GM18520 (cell line): ENCODE data around the gene BBX.

Experiments
- ATAC-seq: cut with Tn5 transposase; IDR thresholded peaks from one replicate; pipeline ENCODE4 v1.9.1; 2021; ENCODE audit not compliant: unreplicated experiment

Gene BBX

DNA sequence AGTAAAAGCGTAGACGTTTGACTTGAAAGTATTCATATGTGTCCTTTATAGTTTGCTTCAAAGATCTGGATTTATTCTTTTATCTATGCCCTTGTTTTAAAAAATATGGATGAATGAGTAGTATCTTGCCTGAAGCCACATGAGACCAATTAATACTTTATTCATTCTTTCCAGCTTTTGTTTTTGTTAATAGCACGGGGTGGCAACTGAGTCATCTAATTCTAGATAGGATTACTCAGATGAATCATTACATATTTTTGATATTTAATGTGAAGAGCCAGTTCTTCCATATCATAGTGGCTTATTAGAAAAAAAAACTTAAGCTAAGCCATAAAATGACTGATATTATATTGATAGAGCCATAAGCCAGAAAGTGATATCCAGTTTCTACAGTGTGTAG, 121.9 kb downstream of the BBX start:
- no peak for ATAC-seq

DNA sequence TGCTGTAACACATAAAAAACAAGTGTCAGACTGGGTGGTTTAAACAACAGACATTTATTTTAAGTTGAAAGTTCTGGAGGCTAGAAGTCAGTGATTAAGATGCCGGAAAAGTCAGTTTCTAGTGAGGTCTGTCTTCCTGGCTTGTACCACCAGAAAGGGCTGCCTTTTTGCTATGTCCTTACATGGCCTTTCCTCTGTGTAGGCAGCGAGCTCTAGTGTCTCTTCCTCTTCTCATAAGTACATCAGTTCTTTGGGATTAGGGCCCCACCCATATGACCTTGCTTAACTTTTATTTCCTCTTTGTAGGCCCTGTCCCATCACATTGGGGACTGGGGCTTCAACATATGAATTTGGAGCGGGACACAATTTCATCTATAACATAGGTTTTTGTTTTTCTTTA, 128.0 kb downstream of the BBX start:
- ATAC-seq = no peak

DNA sequence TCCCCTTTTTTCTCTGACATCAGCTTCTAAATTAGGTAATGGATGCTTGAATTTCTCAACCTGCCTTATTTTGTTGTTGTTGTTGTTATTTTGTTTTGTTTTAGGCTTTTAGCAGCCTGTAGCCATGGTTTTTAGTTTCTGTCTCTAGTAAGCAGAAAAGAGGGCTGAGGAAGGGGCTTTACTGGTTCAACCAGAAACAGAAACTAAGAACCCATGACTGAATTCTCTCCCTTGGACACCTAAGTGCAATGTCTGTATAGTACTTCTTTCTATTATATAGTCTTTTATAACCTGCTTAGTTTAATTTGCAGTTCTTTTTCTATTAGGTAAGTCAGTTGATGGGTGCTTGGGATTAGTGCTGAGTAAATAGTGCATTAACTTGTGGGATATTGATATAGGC, 129.0 kb downstream of the BBX start:
- ATAC-seq = peak; percentile 74

- no peak for ATAC-seq
Measured at GRCh38 chr3:107654218-107654617, 131.5 kb downstream of the BBX start.

- no peak for ATAC-seq
Measured at GRCh38 chr3:107657971-107658370, 135.2 kb downstream of the BBX start.

DNA sequence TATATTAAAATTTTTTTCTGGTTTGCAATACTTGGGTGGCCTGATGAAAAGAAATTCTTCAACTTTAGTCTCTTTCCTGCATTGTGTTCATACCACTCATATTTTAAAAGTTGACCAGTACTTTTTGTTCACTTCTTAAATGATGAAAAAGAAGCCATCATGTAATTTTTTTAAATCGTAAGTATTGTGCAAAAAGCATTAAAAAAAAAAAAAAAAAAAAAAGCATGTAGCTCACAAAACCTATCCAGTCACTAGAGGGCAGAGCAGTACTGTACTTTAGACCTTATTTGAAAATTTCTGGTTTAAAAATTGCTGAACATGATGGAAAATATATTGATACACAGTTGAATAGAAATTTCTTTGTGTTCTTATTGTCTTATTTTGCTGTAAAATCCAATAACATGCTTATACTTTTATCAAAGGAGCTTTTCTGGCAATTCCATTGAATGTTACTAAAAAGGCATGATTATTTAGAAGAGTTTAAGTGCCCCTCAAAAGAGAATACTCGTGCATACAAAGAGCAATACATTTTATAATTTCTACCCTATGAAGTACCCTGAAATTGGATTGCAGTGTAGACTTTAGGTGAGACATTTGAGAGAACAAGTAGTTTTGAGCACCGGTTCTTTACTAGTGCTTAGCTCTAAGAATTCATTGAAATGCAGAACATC, 137.7 kb downstream of the BBX start:
- ATAC-seq = no peak

DNA sequence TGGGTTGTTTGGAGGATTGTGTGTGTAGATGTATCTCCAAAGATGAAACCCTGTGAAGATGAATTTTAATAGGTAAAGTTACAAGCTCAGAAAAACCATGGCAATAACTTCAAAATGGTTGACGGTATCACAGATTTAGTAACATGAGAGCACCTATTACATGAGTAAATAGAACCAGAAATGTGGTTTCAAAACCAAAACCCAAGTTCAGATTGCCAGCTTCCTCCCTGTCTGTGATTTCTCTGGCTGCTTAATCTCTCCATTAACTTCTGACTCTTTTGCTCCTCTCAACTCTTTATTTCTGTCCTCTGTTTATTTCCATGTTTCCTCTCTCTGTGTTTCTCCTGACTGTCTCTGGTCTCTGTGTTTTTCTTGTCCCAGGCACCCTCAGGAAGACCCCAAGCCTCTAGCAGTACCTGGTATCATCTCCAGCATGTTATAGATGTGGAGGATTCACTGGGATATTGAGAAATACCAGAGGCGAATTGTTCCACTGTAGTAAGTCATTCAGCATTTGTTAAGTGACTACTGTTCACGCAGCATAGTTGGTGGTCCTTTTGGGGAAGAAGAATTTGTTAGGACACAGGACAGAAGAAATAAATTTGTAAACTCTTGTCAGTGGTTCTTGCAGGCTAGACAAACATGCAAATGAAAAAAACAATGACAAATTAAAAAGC, 138.8 kb downstream of the BBX start:
- no peak for ATAC-seq

- ATAC-seq = no peak
Measured at GRCh38 chr3:107662124-107662507, 139.4 kb downstream of the BBX start.

DNA sequence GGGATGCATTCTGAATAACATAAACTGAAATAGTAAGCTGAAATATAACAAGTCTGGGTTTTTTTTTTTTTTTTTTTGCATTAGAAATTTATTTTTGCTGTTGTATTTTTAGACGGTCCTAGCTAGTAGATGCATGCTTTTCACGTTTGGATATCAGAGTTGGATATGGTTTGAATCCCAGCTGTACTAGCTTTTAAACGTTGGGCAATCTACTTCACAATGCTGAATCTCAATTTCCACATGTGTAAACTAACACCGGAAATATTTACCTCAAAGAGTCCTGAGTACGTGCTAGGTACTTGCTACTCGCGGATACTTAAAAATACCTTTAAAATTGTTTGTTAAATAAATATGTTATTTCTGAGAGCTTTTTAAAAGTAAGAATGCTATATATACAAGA, 139.8 kb downstream of the BBX start:
- ATAC-seq = no peak

GRCh38 chr3:107663266-107663665, 140.5 kb downstream of the BBX start:
- ATAC-seq = no peak

GRCh38 chr3:107664614-107665013, 141.9 kb downstream of the BBX start:
- no peak for ATAC-seq

DNA sequence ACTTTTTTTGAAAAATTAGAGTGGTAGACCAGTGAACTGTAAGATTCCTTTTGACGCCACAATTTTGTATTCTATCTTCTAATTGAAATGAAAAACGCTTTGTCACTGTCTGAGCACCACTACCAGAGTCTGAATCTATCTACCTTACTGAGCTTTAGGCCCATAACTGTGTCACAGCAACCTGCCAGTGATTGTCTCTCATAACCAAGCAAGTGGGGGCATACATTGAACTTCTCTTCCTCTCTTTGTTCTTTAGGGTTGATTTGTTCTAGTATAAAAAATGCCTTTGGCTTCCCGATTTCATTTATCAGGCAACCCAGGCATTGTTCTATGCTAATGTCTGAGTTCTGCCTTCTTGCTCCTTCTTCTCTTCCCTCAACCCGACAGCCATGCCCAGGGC, 142.6 kb downstream of the BBX start:
- ATAC-seq = no peak

GRCh38 chr3:107666853-107667252, 144.1 kb downstream of the BBX start:
- ATAC-seq = no peak

GRCh38 chr3:107668416-107668815, 145.7 kb downstream of the BBX start:
- ATAC-seq = no peak

- ATAC-seq = no peak
Measured at GRCh38 chr3:107668963-107669362, 146.2 kb downstream of the BBX start.

- ATAC-seq = no peak
Measured at GRCh38 chr3:107669669-107670068, 146.9 kb downstream of the BBX start.

GRCh38 chr3:107670986-107671385, 148.2 kb downstream of the BBX start:
- ATAC-seq = no peak

DNA sequence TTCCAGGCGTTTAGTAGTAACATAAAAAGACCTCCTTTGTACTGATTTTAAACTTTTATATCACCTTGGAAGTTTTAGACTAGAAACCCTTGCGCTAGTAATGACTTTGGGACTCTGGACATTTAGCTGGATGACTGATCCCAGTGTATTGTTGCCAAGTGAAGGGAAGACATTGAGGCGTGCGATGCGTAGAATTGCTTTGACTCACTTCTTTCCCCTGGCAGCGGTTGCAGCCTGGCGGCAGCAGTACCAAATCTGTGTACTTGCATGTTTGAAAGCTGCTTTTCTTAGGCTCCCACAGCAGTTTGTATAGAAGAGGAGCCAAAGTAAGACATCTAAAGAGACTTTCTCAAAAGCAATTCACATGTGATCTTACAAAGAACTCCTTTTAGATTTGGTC, 151.6 kb downstream of the BBX start:
- ATAC-seq = no peak

DNA sequence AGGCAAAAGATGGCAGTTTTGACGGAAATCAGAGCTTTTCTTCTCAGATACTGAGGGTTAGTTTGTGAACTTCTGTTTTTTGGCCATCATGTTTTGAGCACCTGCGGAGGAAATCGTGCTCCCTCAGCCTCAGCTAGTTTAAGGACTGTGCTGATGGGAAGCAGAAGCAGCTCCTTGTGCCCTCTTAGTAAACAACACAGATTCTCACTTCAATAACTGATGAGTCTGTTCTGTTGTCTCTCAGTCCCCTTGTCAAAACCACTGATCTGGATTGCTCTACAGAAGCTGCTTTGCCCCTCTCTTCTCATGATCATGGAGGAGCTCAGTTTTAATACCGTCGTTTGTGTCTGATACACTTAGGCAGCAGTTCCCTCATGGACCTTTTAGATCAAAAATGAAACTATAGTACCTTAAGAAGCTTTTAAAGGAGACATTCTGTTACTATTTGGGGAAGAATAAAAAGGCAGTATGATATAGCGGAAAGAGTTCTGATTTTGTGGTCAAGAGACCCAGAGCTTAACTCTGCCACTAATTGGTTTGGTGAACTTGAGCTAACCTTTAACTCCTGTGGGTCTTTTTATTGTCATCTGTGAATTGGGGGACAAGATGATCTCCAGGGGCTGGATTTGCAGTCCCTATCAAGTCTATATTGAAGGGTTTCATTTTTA, 152.6 kb downstream of the BBX start:
- ATAC-seq = no peak

GRCh38 chr3:107676469-107677309, 153.9 kb downstream of the BBX start:
- ATAC-seq = no peak

DNA sequence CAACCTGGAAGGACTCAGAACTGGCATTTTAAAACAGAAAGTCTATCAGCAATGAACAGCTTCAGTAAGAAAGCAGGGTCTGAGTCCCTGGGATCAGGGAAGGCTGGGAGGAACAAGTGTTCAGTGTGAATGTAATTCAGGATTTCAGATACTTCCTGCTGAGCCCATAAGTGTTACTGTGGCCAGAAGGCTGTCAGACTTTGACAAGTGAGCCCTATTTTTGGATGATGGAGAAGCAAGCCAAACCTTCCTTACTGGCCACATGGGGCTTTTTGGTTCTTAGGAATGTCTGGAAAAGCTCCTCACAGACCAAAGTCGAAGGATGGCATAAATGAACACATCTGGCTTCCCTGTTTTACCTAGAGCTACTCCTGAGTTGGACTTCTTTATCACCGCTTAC, 157.2 kb downstream of the BBX start:
- no peak for ATAC-seq

GRCh38 chr3:107680698-107681097, 157.9 kb downstream of the BBX start:
- no peak for ATAC-seq
